Spleen (tissue), 11 donors: ENCODE results near the gene CDC5L. TPM values are rescaled to one million over a fixed set of nuclear protein-coding genes. Genes with fewer than 3 reads are reported as not detected.

Source experiments
- microRNA-seq, 3 donors: library from miRNA; unstranded; fragments of <30 nt; microRNA quantifications; one replicate each; pipeline versions ENCODE4 to v1.1.0, GENCODE V29; 2019 to 2020
- polyA plus RNA-seq, 3 donors: library from polyadenylated mRNA; stranded (reverse); fragments of 200-250 nt; gene quantifications; one replicate each; pipeline ENCODE4 v1.2.1, GENCODE V29; 2013
- small RNA-seq, 4 donors: library from RNA; depleted of rRNA; stranded (forward); fragments of <200 nt; gene quantifications; one replicate each; pipeline ENCODE3, GENCODE V24; 2016
- total RNA-seq, 7 donors: library from RNA; depleted of rRNA in 3 of 7; stranded (reverse); fragments of >200 nt in 3 of 7; fragmentation: NEBNext Ultra II Directional in 4 of 7; extraction: Animal tissue kit (Norgen Biotek cat#: 25700) in 4 of 7; gene quantifications; one replicate each; pipeline versions ENCODE4 v1.1.0 to v1.2.1, GENCODE V29; 2016 to 2021
- donor health status: healthy with polysubstance abuse.
- donor health status: DM: no; HTN: no; CAD: no; lungs with moderate emphysema.
- donor health status: DM: no; HTN: no; CAD: no.
- donor health status: Bipolar disorder and iron deficiency.
- donor health status: healthy.
- donor health status: DM: no; HTN: no; CAD: no.
- donor health status: DM: yes; HTN: yes; CAD: no.

The CDC5L gene
- total and polyA plus RNA-seq, 10 donors, result 5.3 to 20.3 (median 18.1) TPM

Small RNAs within 50 kb of the gene (microRNA-seq; reads per million reads assigned to microRNA genes)
- 0 reads per million in 3 donors for gene MIR4642

Small RNAs within 50 kb of the gene (small RNA-seq; reads per million reads assigned to genes)
- 0 to 0.12 (median 0) reads per million in 4 donors for gene MIR4642

Other genes with a start within 250 kb of the CDC5L start
- under 1 TPM in 4 of 7 donors, not detected in 3; 0.13 to 0.26 (median 0.20) TPM for gene CAPN11, start 228.9 kb upstream of the CDC5L start, total RNA-seq
- gene CAPN11, start 228.9 kb upstream of the CDC5L start, polyA plus RNA-seq, result under 1 TPM; 0.12 to 0.19 (median 0.17) TPM
- 1 to 10 TPM in 3 of 7 donors, under 1 TPM in 3, not detected in 1; 0.34 to 1.5 (median 0.87) TPM for gene MYMX, start 170.8 kb upstream of the CDC5L start, total RNA-seq
- gene MYMX, start 170.8 kb upstream of the CDC5L start, polyA plus RNA-seq, result 1 to 10 TPM in 1 of 3 donors, under 1 TPM in 1, not detected in 1; 0.42 to 1.4 TPM
- 10 to 100 TPM; 28.3 to 49.4 (median 33.7) TPM for gene SLC29A1, start 164.1 kb upstream of the CDC5L start, total RNA-seq
- gene SLC29A1, start 164.1 kb upstream of the CDC5L start, polyA plus RNA-seq, result 10 to 100 TPM in 1 of 3 donors, 1 to 10 TPM in 2; 8.5 to 18.4 (median 9.2) TPM
- 100 to 1,000 TPM; 372 to 546 (median 415) TPM for gene HSP90AB1, start 140.6 kb upstream of the CDC5L start, total RNA-seq
- 100 to 1,000 TPM; 196 to 330 (median 302) TPM for gene HSP90AB1, start 140.6 kb upstream of the CDC5L start, polyA plus RNA-seq
- 10 to 100 TPM; 22.4 to 30.4 (median 27.9) TPM for gene SLC35B2, start 130.2 kb upstream of the CDC5L start, total RNA-seq
- gene SLC35B2, start 130.2 kb upstream of the CDC5L start, polyA plus RNA-seq, result 10 to 100 TPM; 17.6 to 22.0 (median 21.7) TPM
- gene NFKBIE, start 122.2 kb upstream of the CDC5L start, total RNA-seq, result 10 to 100 TPM; 32.2 to 89.7 (median 60.7) TPM
- gene NFKBIE, start 122.2 kb upstream of the CDC5L start, polyA plus RNA-seq, result 10 to 100 TPM; 41.3 to 49.8 (median 42.3) TPM
- gene TMEM151B, start 117.3 kb upstream of the CDC5L start, total RNA-seq, result under 1 TPM in 1 of 7 donors, not detected in 6; 0.17 TPM
- under 1 TPM in 2 of 3 donors, not detected in 1; 0.03 to 0.11 TPM for gene TMEM151B, start 117.3 kb upstream of the CDC5L start, polyA plus RNA-seq
- gene AARS2, start 74.4 kb upstream of the CDC5L start, total RNA-seq, result 10 to 100 TPM; 11.0 to 16.8 (median 14.6) TPM
- gene AARS2, start 74.4 kb upstream of the CDC5L start, polyA plus RNA-seq, result 1 to 10 TPM; 3.5 to 6.7 (median 3.7) TPM
- gene SPATS1, start 45.1 kb upstream of the CDC5L start, total RNA-seq, result not detected
- gene SPATS1, start 45.1 kb upstream of the CDC5L start, polyA plus RNA-seq, result not detected